NCI-H2227 treated with DMSO at 0.1 percent for 48 hours (cell line): Measurements from ENCODE around the gene USP31.

Source experiments
- DNase-seq: peaks from one replicate; lab custom pipeline; 2025; lab: John Stamatoyannopoulos, UW

USP31 gene

GRCh38 chr16:23149267-23149992 lies at the start of gene USP31:
USP31 (minus strand) TSS chr16:23149452; CDS start chr16:23149270, 182 bp downstream.
- DNase-seq: peak; percentile 93

- no peak for DNase-seq
These were observed 47.3 kb upstream of the USP31 start for GRCh38 chr16:23196539-23196938.

- DNase-seq: no peak
These were observed 46.2 kb upstream of the USP31 start for GRCh38 chr16:23195366-23195978.

- no peak for DNase-seq
These were observed 45.4 kb upstream of the USP31 start for GRCh38 chr16:23194497-23195221.

- no peak for DNase-seq
These were observed 39.7 kb upstream of the USP31 start for GRCh38 chr16:23188911-23189310.

- DNase-seq: no peak
These were observed 38.1 kb upstream of the USP31 start for GRCh38 chr16:23187341-23187740.

GRCh38 chr16:23186171-23186570 lies 36.9 kb upstream of the USP31 start:
- DNase-seq: no peak

GRCh38 chr16:23185656-23186055 lies 36.4 kb upstream of the USP31 start:
- no peak for DNase-seq

GRCh38 chr16:23183543-23183862 lies 34.3 kb upstream of the USP31 start:
- no peak for DNase-seq

- DNase-seq: no peak
These were observed 33.7 kb upstream of the USP31 start, which contains the start of gene SCNN1G for GRCh38 chr16:23182679-23183542. SCNN1G (plus strand) TSS chr16:23182745; CDS start chr16:23186272, 3,527 bp downstream.

- DNase-seq: peak; percentile 30
These were observed 33.0 kb upstream of the USP31 start for GRCh38 chr16:23182206-23182678.

GRCh38 chr16:23181506-23181905 lies 32.3 kb upstream of the USP31 start:
- no peak for DNase-seq

GRCh38 chr16:23175651-23176050 lies 26.4 kb upstream of the USP31 start:
- DNase-seq: no peak

- DNase-seq: no peak
These were observed 25.4 kb upstream of the USP31 start for GRCh38 chr16:23174622-23175021.

- no peak for DNase-seq
These were observed 23.7 kb upstream of the USP31 start for GRCh38 chr16:23172994-23173393.

- no peak for DNase-seq
These were observed 23.3 kb upstream of the USP31 start for GRCh38 chr16:23172583-23172982.

GRCh38 chr16:23164736-23165135 lies 15.5 kb upstream of the USP31 start:
- no peak for DNase-seq

- DNase-seq: no peak
These were observed 14.7 kb upstream of the USP31 start for GRCh38 chr16:23163921-23164320.

GRCh38 chr16:23160574-23160973 lies 11.3 kb upstream of the USP31 start:
- no peak for DNase-seq

GRCh38 chr16:23160082-23160481 lies 10.8 kb upstream of the USP31 start:
- DNase-seq: no peak

- no peak for DNase-seq
These were observed 8.9 kb upstream of the USP31 start for GRCh38 chr16:23158114-23158513.

GRCh38 chr16:23156946-23157460 lies 7.8 kb upstream of the USP31 start:
- no peak for DNase-seq
